ENCODE data around the gene GCK. TPM values are rescaled to one million over a fixed set of nuclear protein-coding genes. Genes with fewer than 3 reads are reported as not detected.

GCK gene
- total RNA-seq, 1 donor from 2014 or later, result 5.9 TPM

GRCh38 chr7:44197474-44197873, 8.2 kb upstream of the GCK start:
- TF ChIP-seq CTCF (IDR thresholded peaks at IDR 0.05; ENCODE audit: unreplicated experiment), result no peak
- H3K9me3 Mint-ChIP-seq (ENCODE audit: low read depth), result no peaks in the 10 kb centered on the region
- no peaks in the 10 kb centered on the region for H3K36me3 Mint-ChIP-seq (ENCODE audit: insufficient read depth)

GRCh38 chr7:44196450-44196872, 7.2 kb upstream of the GCK start:
- peaks cover 15% of the 10 kb centered on the region for H3K27me3 Mint-ChIP-seq
- peak; percentile 65 for TF ChIP-seq CTCF (IDR thresholded peaks at IDR 0.05; ENCODE audit: unreplicated experiment)
- no peak for DNase-seq (ENCODE audit: low spot score, unreplicated experiment)
- no peak overlapping the region for H3K4me3 Mint-ChIP-seq (ENCODE audit: low read depth)
- no peaks in the 10 kb centered on the region for H3K36me3 Mint-ChIP-seq (ENCODE audit: insufficient read depth)
- H3K4me1 Mint-ChIP-seq (ENCODE audit: low read depth), result peaks cover 1% of the 10 kb centered on the region
- H3K9me3 Mint-ChIP-seq (ENCODE audit: low read depth), result no peaks in the 10 kb centered on the region
- H3K27ac Mint-ChIP-seq, result no peak overlapping the region

More at GRCh38 chr7:44197474-44197873, 8.2 kb upstream of the GCK start:
- no peak for DNase-seq (ENCODE audit: low spot score, unreplicated experiment)
- Mint-ChIP-seq H3K4me1 (ENCODE audit: low read depth) (peaks cover 9% of the 10 kb centered on the region), H3K27ac (no peak overlapping the region), H3K27me3 (peaks cover 13% of the 10 kb centered on the region), H3K4me3 (ENCODE audit: low read depth) (no peak overlapping the region)

GRCh38 chr7:44195889-44196288, 6.7 kb upstream of the GCK start:
- DNase-seq (ENCODE audit: low spot score, unreplicated experiment), result no peak
- TF ChIP-seq CTCF (IDR thresholded peaks at IDR 0.05; ENCODE audit: unreplicated experiment), result no peak
- Mint-ChIP-seq H3K27me3 (peaks cover 15% of the 10 kb centered on the region), H3K27ac (no peak overlapping the region), H3K4me1 (ENCODE audit: low read depth) (no peaks in the 10 kb centered on the region), H3K9me3 (ENCODE audit: low read depth) (no peaks in the 10 kb centered on the region), H3K36me3 (ENCODE audit: insufficient read depth) (no peaks in the 10 kb centered on the region), H3K4me3 (ENCODE audit: low read depth) (no peak overlapping the region)

GRCh38 chr7:44194562-44195145, 5.4 kb upstream of the GCK start:
- Mint-ChIP-seq H3K9me3 (ENCODE audit: low read depth) (no peaks in the 10 kb centered on the region), H3K27me3 (peaks cover 15% of the 10 kb centered on the region), H3K27ac (no peak overlapping the region), H3K4me3 (ENCODE audit: low read depth) (no peak overlapping the region), H3K4me1 (ENCODE audit: low read depth) (no peaks in the 10 kb centered on the region), H3K36me3 (ENCODE audit: insufficient read depth) (no peaks in the 10 kb centered on the region)
- no peak for DNase-seq (ENCODE audit: low spot score, unreplicated experiment)
- TF ChIP-seq CTCF (IDR thresholded peaks at IDR 0.05; ENCODE audit: unreplicated experiment), result no peak

- H3K4me1 Mint-ChIP-seq (ENCODE audit: low read depth), result no peaks in the 10 kb centered on the region
- H3K4me3 Mint-ChIP-seq (ENCODE audit: low read depth), result no peak overlapping the region
- no peaks in the 10 kb centered on the region for H3K36me3 Mint-ChIP-seq (ENCODE audit: insufficient read depth)
- no peak overlapping the region for H3K27ac Mint-ChIP-seq
- H3K9me3 Mint-ChIP-seq (ENCODE audit: low read depth), result no peaks in the 10 kb centered on the region
- H3K27me3 Mint-ChIP-seq, result peaks cover 15% of the 10 kb centered on the region
- DNase-seq (ENCODE audit: low spot score, unreplicated experiment), result no peak
- TF ChIP-seq CTCF (IDR thresholded peaks at IDR 0.05; ENCODE audit: unreplicated experiment), result no peak
Measured at GRCh38 chr7:44194069-44194468, 4.8 kb upstream of the GCK start.

Measured in progenitor cell of endocrine pancreas (in vitro differentiated cells).